PFSK-1 (cell line): ENCODE results near the gene PDE4B.

Experiments used
- POLR2AphosphoS5 ChIP-seq: IDR thresholded peaks from 2 replicates; pipeline ENCODE4 v1.6.1; 2012; ENCODE audit warnings: low read depth, mild to moderate bottlenecking, control low read depth, low read length, moderate library complexity
- REST ChIP-seq, 2 experiments: IDR thresholded peaks; 2 replicates each; pipeline versions ENCODE4 v1.6.1 to v1.8.0; 2011 to 2012; ENCODE audit warnings: low read depth in 2 of 2, low read length in 2 of 2, control low read depth in 1 of 2, inconsistent platforms in 1 of 2, mild to moderate bottlenecking in 1 of 2, moderate library complexity in 1 of 2; ENCODE audit not compliant: insufficient read depth in 1 of 2
- TAF1 ChIP-seq: IDR thresholded peaks from 2 replicates; pipeline ENCODE4 v1.6.1; 2012; ENCODE audit warnings: low read length, control low read depth, borderline replicate concordance; ENCODE audit not compliant: insufficient read depth

GRCh38 chr1:66383611-66384010 lies 590.9 kb downstream of the PDE4B start:
- no peak for TF ChIP-seq REST (IDR thresholded peaks at IDR 0.05; ENCODE audit: insufficient read depth in 1 of 2, low read depth in 2 of 2, low read length in 2 of 2)
- TF ChIP-seq POLR2AphosphoS5: no peak
- no peak for TF ChIP-seq TAF1
